ENCODE measurements around the gene VPS35.

DNA sequence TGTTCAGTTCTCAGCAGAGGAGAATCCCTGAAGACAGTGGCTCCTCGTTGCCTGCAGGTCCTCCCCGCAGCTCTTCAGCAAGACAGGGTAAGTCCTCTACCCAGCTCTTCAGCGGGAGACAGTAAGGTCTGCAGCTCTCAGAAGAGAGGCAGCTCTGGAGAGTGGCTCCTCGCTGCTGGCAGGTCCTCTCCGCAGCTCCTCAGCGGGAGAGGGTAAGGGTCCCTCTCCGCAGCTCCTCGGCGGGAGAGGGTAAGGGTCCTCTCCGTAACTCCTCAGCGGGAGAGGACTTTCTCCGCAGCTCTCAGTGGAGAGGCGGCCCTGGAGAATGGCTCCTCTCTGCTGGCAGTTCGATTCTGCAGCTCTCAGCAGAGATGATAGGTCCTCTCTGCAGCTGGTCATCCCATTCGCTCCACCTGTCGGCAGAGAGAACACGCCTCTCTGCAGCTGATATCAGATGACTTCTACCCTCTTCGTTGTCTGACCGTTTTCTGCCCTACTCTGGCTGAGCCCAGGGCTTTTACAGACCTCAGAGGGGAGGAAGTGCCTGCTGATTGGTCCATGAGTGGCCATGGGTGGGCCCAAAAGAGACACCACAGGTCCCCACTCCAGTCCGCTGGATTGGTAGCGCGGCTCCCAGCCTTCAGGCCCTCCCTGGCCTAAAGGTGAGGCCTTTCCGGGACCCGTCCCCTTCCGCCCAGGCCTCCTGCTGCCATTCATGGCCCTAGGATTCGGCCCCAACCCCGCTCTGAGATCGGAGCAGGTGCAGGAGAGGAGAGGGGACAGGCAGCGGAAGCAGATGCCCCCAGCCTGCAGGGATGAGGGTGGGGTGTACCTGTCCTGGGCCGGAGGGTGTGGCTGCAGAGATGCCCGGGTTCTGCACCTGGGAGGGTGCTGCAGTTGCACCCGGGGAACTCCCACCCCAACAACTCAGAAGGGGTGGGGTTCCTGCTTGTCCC, 55.9 kb downstream of the VPS35 start:
- TF ChIP-seq FOXM1 (IDR thresholded peaks at IDR 0.05; ENCODE audit: borderline replicate concordance), result no peak
- no peak for TF ChIP-seq LEF1 (IDR thresholded peaks at IDR 0.05; ENCODE audit: borderline replicate concordance)
- TF ChIP-seq PKNOX1 (IDR thresholded peaks at IDR 0.05), result no peak
- TF ChIP-seq SUZ12 (IDR thresholded peaks at IDR 0.05), result no peak
- no peak for TF ChIP-seq BHLHE40 (IDR thresholded peaks at IDR 0.05; ENCODE audit: borderline replicate concordance)
- TF ChIP-seq TARDBP (IDR thresholded peaks at IDR 0.05), result no peak
- TF ChIP-seq ZNF384 (IDR thresholded peaks at IDR 0.05), result no peak
- no peak for TF ChIP-seq ELF4 (IDR thresholded peaks at IDR 0.05)
- no peak for TF ChIP-seq L3MBTL2 (conservative IDR thresholded peaks at IDR 0.05)
- no peak for TF ChIP-seq NFRKB (IDR thresholded peaks at IDR 0.05)
- TF ChIP-seq HDGF (IDR thresholded peaks at IDR 0.05; ENCODE audit: borderline replicate concordance), result no peak
- TF ChIP-seq SP1 (IDR thresholded peaks at IDR 0.05), result no peak
- TF ChIP-seq ARNT (IDR thresholded peaks at IDR 0.05), result no peak
- no peak for TF ChIP-seq FOXA1 (IDR thresholded peaks at IDR 0.05)
